ENCODE results near the gene RPAP3. TPM values are rescaled to one million over a fixed set of nuclear protein-coding genes. Genes with fewer than 3 reads are reported as not detected.

RPAP3 gene
- total RNA-seq, 1 donor from 2014 or later = 7.6 TPM

DNA sequence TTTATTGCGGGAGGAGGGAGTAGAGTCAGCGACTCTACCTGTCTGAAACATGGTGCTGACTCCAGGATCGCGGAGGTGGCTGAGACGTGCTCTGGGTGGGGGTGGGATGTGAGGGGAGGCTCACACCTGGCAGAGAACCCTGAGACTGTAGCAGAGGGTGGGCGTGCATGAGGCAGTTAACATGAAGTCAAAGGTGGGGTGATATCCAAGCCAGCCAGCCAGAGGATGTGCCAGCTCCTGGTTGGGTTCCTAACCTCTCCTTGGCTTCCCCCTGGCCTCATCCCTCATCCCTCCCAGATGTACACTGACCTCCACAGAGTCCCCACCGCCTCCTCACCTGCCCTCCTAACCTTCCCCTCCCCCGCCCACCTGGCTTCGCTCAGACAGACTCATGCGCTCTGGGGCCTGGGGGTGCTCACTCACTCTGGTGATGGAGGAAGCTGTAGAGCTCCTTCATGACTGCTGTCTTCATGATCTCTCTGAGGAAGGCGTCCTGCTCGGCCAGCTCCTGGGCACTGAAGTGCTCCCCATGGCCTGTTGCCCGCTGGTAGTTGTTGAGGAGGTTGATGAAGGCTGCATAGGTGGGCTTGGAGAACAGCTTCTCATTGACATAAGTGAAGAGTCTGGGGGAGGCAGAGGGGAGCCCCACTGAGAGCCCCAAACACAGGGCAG lies 10.2 kb upstream of the RPAP3 start:
- no peaks in the 10 kb centered on the region for H3K36me3 ChIP-seq (ENCODE audit: control insufficient read depth, insufficient read depth, low read length)
- no peak for FAIRE-seq
- DNase-seq (ENCODE audit: low read depth) = no peak

DNA sequence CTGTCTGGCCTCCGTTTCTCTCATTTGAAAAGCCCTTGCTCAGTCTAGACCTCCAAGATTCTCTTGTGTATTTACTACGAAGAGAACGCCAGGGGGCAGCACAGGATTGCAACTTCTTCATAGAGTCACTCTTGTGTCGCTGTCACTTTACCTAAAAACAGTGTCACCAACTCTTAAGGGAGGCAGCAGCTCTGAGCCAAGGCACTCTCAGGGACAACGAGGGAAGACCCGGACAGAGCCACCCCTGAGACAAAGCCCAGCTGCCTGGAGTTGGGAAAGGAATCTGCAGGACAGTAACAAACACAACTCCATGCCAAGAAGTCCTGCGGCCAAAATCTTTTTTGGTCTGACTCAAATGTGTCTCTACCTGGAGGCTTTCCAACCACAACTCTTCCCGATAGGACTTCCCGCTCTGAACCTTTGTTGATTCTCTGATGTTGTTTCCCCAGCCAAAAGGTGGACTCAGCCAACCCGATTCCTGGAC lies 9.6 kb upstream of the RPAP3 start:
- TF ChIP-seq, protein P1, sequence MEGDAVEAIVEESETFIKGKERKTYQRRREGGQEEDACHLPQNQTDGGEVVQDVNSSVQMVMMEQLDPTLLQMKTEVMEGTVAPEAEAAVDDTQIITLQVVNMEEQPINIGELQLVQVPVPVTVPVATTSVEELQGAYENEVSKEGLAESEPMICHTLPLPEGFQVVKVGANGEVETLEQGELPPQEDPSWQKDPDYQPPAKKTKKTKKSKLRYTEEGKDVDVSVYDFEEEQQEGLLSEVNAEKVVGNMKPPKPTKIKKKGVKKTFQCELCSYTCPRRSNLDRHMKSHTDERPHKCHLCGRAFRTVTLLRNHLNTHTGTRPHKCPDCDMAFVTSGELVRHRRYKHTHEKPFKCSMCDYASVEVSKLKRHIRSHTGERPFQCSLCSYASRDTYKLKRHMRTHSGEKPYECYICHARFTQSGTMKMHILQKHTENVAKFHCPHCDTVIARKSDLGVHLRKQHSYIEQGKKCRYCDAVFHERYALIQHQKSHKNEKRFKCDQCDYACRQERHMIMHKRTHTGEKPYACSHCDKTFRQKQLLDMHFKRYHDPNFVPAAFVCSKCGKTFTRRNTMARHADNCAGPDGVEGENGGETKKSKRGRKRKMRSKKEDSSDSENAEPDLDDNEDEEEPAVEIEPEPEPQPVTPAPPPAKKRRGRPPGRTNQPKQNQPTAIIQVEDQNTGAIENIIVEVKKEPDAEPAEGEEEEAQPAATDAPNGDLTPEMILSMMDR (IDR thresholded peaks at IDR 0.05; ENCODE audit: insufficient read depth, low read length, severe bottlenecking) = peak; percentile 77
- FAIRE-seq (peak; percentile 47), DNase-seq (ENCODE audit: low read depth) (peak; percentile 63)
- Histone ChIP-seq H3K27me3 (ENCODE audit: control insufficient read depth, insufficient read depth, low read length) (no peaks in the 10 kb centered on the region), H3K36me3 (ENCODE audit: control insufficient read depth, insufficient read depth, low read length) (no peaks in the 10 kb centered on the region), H3K4me3 (ENCODE audit: low read depth, low read length) (no peak overlapping the region)

More for the DNA sequence above, 10.2 kb upstream of the RPAP3 start:
- no peaks in the 10 kb centered on the region for H3K27me3 ChIP-seq (ENCODE audit: control insufficient read depth, insufficient read depth, low read length)
- TF ChIP-seq, protein P1 (IDR thresholded peaks at IDR 0.05; ENCODE audit: insufficient read depth, low read length, severe bottlenecking) = no peak
- no peak overlapping the region for H3K4me3 ChIP-seq (ENCODE audit: low read depth, low read length)

DNA sequence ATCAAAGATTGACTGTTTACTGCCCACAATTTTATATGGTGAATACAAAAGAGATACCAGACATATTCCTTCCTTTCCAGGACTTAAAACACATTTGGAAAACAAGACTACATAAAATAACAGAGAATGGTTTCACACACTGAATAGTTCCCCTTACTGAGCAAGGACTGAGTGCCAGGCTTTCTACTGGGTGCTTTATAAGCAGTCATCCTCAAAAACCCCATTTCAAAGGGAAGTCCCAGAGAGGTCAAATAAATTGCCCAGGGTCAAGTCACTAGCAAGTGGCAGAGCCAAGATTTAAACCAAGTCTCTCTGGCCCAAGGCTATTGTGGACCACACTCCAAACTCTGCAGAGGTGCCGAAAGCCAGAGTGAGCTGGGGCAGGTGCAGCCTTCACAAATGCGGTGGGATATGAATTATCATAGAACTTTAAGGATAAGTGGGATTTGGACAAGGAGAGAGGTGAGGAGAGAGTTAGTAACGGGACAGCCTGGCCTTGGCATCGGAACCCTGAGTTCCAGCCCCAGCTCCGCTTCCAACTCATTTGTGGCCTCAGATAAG lies 9.1 kb upstream of the RPAP3 start:
- H3K36me3 ChIP-seq (ENCODE audit: control insufficient read depth, insufficient read depth, low read length) = no peaks in the 10 kb centered on the region
- FAIRE-seq (no peak), DNase-seq (ENCODE audit: low read depth) (no peak)
- no peaks in the 10 kb centered on the region for H3K27me3 ChIP-seq (ENCODE audit: control insufficient read depth, insufficient read depth, low read length)
- H3K4me3 ChIP-seq (ENCODE audit: low read depth, low read length) = no peak overlapping the region
- TF ChIP-seq, protein P1 (IDR thresholded peaks at IDR 0.05; ENCODE audit: insufficient read depth, low read length, severe bottlenecking) = no peak

DNA sequence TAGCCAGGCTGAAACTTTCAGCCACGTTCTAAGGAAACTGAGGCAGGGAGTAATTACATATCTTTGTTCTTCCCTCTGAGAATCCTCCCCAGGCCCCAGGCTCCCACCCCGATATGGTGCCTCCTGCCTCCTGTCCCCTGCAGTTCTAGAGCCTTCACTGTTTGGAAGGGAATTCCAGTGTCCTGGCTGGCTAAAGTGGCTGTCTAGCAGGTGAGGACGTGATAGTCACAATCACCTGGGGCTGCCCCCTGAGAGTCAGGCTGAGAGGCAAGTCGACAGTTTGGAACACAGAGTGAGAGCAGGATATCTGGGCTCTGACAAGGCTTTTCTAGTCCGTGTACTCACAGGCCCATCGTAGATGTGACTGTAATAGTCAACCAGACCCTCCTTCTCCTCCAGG lies 6.3 kb upstream of the RPAP3 start:
- no peak for DNase-seq (ENCODE audit: low read depth)
- TF ChIP-seq, protein P1 (IDR thresholded peaks at IDR 0.05; ENCODE audit: insufficient read depth, low read length, severe bottlenecking) = no peak
- no peak for FAIRE-seq
- H3K27me3 ChIP-seq (ENCODE audit: control insufficient read depth, insufficient read depth, low read length) = no peaks in the 10 kb centered on the region
- no peaks in the 10 kb centered on the region for H3K36me3 ChIP-seq (ENCODE audit: control insufficient read depth, insufficient read depth, low read length)
- no peak overlapping the region for H3K4me3 ChIP-seq (ENCODE audit: low read depth, low read length)

DNA sequence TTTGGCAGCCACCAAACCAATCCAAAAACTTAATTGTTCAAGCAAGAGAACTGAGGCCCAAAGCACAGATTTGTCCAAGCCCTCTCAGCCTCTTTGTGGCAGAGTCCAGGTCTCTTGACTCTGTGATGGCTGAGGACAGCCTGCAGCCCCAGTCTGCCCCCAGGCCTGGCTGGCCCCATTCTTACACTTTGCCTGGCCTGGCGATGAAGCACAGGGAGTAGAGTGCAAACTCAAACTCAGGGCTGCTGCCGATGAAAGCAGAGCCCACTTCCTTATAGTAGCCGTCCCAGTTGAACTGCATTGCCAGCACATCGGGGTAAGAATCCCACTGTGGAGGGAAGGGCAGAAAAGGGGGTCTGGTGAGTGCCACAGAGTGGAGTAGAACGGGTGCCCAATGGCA lies 5.6 kb upstream of the RPAP3 start:
- TF ChIP-seq, protein P1 (IDR thresholded peaks at IDR 0.05; ENCODE audit: insufficient read depth, low read length, severe bottlenecking) = no peak
- FAIRE-seq (no peak), DNase-seq (ENCODE audit: low read depth) (no peak)
- Histone ChIP-seq H3K4me3 (ENCODE audit: low read depth, low read length) (no peak overlapping the region), H3K36me3 (ENCODE audit: control insufficient read depth, insufficient read depth, low read length) (no peaks in the 10 kb centered on the region), H3K27me3 (ENCODE audit: control insufficient read depth, insufficient read depth, low read length) (no peaks in the 10 kb centered on the region)
